OCI-LY1 (cell line): ENCODE data around the gene SLC24A3.

Experiments
- H2AFZ ChIP-seq: fragments of 200-600 bp; sonication (generic), shearing (Covaris generic); 2 replicates; pipeline ENCODE4 v1.6.0; 2014; ENCODE audit warnings: antibody characterized with exemption, mild to moderate bottlenecking, low read length
- H3F3A ChIP-seq: fragments of 200-600 bp; sonication (generic), shearing (Covaris generic); 2 replicates; pipeline ENCODE4 v1.6.0; 2014; ENCODE audit warnings: mild to moderate bottlenecking, antibody characterized with exemption, low read length, moderate library complexity; ENCODE audit not compliant: insufficient read depth
- H3K27ac ChIP-seq: fragments of 200-600 bp; sonication (generic); 2 replicates; pipeline ENCODE4 v1.5.1; 2014; ENCODE audit warnings: low read length, mixed run types, mild to moderate bottlenecking, low read depth; ENCODE audit not compliant: poor library complexity, severe bottlenecking
- H3K27me3 ChIP-seq: fragments of 200-600 bp; sonication (generic); 2 replicates; pipeline ENCODE4 v1.6.0; 2014; ENCODE audit warnings: antibody characterized with exemption, mild to moderate bottlenecking, low read length, moderate library complexity; ENCODE audit not compliant: insufficient read depth
- H3K36me3 ChIP-seq: fragments of 200-600 bp; sonication (generic); 2 replicates; pipeline ENCODE4 v1.6.1; 2014; ENCODE audit warnings: mild to moderate bottlenecking, antibody characterized with exemption, low read length, moderate library complexity, mixed read lengths; ENCODE audit not compliant: insufficient read depth
- H3K4me1 ChIP-seq: fragments of 200-600 bp; sonication (generic); 2 replicates; pipeline ENCODE4 v1.5.1; 2014; ENCODE audit warnings: mild to moderate bottlenecking, low read length, moderate library complexity; ENCODE audit not compliant: insufficient read depth, severe bottlenecking
- H3K4me2 ChIP-seq: fragments of 200-600 bp; sonication (generic), shearing (Covaris generic); 2 replicates; pipeline ENCODE4 v1.6.1; 2014; ENCODE audit warnings: low read length
- H3K4me3 ChIP-seq: fragments of 200-600 bp; sonication (generic); 2 replicates; pipeline ENCODE4 v1.5.1; 2014; ENCODE audit warnings: low read length, low read depth, mild to moderate bottlenecking, mixed read lengths; ENCODE audit not compliant: poor library complexity, severe bottlenecking
- H3K79me2 ChIP-seq: fragments of 200-600 bp; shearing (Covaris generic); 2 replicates; pipeline ENCODE4 v1.6.1; 2016; ENCODE audit warnings: mixed run types, low read length, mixed read lengths; ENCODE audit not compliant: insufficient read depth
- H3K9ac ChIP-seq: fragments of 200-600 bp; sonication (generic), shearing (Covaris generic); 2 replicates; pipeline ENCODE4 v1.6.1; 2014; ENCODE audit warnings: mild to moderate bottlenecking, low read length, mixed read lengths
- H3K9me2 ChIP-seq: fragments of 200-600 bp; sonication (generic), shearing (Covaris generic); 2 replicates; pipeline ENCODE4 v1.6.1; 2014; ENCODE audit warnings: low read depth, mild to moderate bottlenecking, low read length, mixed read lengths
- H3K9me3 ChIP-seq: fragments of 200-600 bp; shearing (Covaris generic); 2 replicates; pipeline ENCODE4 v1.6.1; 2014; ENCODE audit warnings: low read length, mixed read lengths
- H4K20me1 ChIP-seq: fragments of 200-600 bp; sonication (generic), shearing (Covaris generic); 2 replicates; pipeline ENCODE4 v1.6.0; 2016; ENCODE audit warnings: mild to moderate bottlenecking, low read length; ENCODE audit not compliant: insufficient read depth
- CTCF ChIP-seq: fragments of 200-600 bp; sonication (generic), shearing (Covaris generic); IDR thresholded peaks from 2 replicates; pipeline ENCODE4 v1.5.1; 2017; ENCODE audit warnings: mild to moderate bottlenecking, antibody characterized with exemption, low read length, moderate library complexity, mixed read lengths
- EZH2 ChIP-seq: fragments of 200-600 bp; sonication (generic), shearing (Covaris generic); IDR thresholded peaks from 2 replicates; pipeline ENCODE4 v1.8.0; 2017; ENCODE audit warnings: borderline replicate concordance, mixed run types, mild to moderate bottlenecking, antibody characterized with exemption, low read length, moderate library complexity, mixed read lengths

Gene SLC24A3

GRCh38 chr20:19212469-19212815, at the start of gene SLC24A3:
TSS of gene SLC24A3 (plus strand) at chr20:19212642.
- no peak within 1 kb of the TSS for H3K4me3 ChIP-seq
- H3K4me2 ChIP-seq = no peak within 1 kb of the TSS
- H3K27me3 ChIP-seq = no peaks in the 10 kb centered on the region

GRCh38 chr20:19170148-19170547, 42.3 kb upstream of the SLC24A3 start:
- TF ChIP-seq EZH2 (no peak), CTCF (no peak)
- no peaks in the 10 kb centered on the region for H3K79me2 ChIP-seq
- no peaks in the 10 kb centered on the region for H3K36me3 ChIP-seq

More at GRCh38 chr20:19212469-19212815, at the start of gene SLC24A3:
- H3K4me1 ChIP-seq = no peaks in the 10 kb centered on the region
- H3K9ac ChIP-seq = no peak within 1 kb of the TSS
- no peaks in the 10 kb centered on the region for H3K79me2 ChIP-seq
- no peaks in the 10 kb centered on the region for H3K36me3 ChIP-seq
- no peak within 1 kb of the TSS for H3K27ac ChIP-seq
- no peaks in the 10 kb centered on the region for H4K20me1 ChIP-seq
- TF ChIP-seq CTCF (no peak), EZH2 (no peak)
- no peak within 1 kb of the TSS for H2AFZ ChIP-seq
- H3K9me2 ChIP-seq = no peaks in the 10 kb centered on the region
- no peaks in the 10 kb centered on the region for H3F3A ChIP-seq
- H3K9me3 ChIP-seq = no peaks in the 10 kb centered on the region

GRCh38 chr20:19172637-19173036, 39.8 kb upstream of the SLC24A3 start:
- Histone ChIP-seq H2AFZ (no peak overlapping the region), H3K27me3 (no peaks in the 10 kb centered on the region), H3K4me3 (no peak overlapping the region), H3K79me2 (no peaks in the 10 kb centered on the region), H3K4me1 (no peaks in the 10 kb centered on the region), H3K27ac (no peak overlapping the region), H3K4me2 (no peak overlapping the region), H3K36me3 (no peaks in the 10 kb centered on the region), H4K20me1 (no peaks in the 10 kb centered on the region), H3F3A (no peaks in the 10 kb centered on the region), H3K9ac (no peak overlapping the region), H3K9me2 (no peaks in the 10 kb centered on the region), H3K9me3 (no peaks in the 10 kb centered on the region)
- no peak for TF ChIP-seq CTCF
- no peak for TF ChIP-seq EZH2

More at GRCh38 chr20:19170148-19170547, 42.3 kb upstream of the SLC24A3 start:
- Histone ChIP-seq H3K27ac (no peak overlapping the region), H3K4me1 (no peaks in the 10 kb centered on the region), H3K27me3 (no peaks in the 10 kb centered on the region), H3K4me2 (no peak overlapping the region), H3K9me2 (no peaks in the 10 kb centered on the region), H3K9ac (no peak overlapping the region), H3K4me3 (no peak overlapping the region), H3F3A (no peaks in the 10 kb centered on the region), H2AFZ (no peak overlapping the region), H3K9me3 (no peaks in the 10 kb centered on the region), H4K20me1 (no peaks in the 10 kb centered on the region)
